ENCODE measurements around the gene CAMTA1. TPM values are rescaled to one million over a fixed set of nuclear protein-coding genes. Genes with fewer than 3 reads are reported as not detected.
A peak's percentile ranks its signal among the peaks of the same experiment; 100 is the strongest.

CAMTA1 gene
- total RNA-seq, 6 donors from 2014 or later = 38.8 to 74.0 (median 46.1) TPM

DNA sequence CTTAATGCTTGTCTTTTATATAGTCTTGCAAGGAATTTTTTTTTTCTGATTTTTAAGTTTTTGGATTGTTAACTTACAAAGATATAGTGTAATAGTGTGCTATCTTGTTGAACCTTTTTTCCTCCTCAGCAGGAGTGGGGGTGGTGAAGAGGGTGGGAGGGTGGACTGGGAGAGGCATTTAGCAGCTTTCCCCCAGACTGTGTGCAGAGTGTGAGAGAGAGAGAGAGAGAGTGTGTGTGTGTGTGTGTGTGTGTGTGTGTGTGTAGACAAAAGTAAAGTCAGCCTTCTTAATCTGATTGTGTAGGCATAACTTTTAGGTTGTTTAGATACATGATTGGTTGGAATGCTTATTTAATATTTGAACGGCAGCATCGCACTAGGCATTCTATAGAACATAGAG, 4.9 kb downstream of the CAMTA1 start:
- Histone ChIP-seq H3K27ac (no peak overlapping the region), H3K27me3 (no peaks in the 10 kb centered on the region), H3K4me1 (peaks cover 23 to 37% (median 25%) of the 10 kb centered on the region in 4 donors), H3K36me3 (peaks cover 0 to 7% (median 0%) of the 10 kb centered on the region in 4 donors), H3K9me3 (no peaks in the 10 kb centered on the region), H3K4me3 (no peak overlapping the region)
- WGBS, 2 donors = 82 to 93% methylated on average over 2 of the region's 2 CpGs
- TF ChIP-seq POLR2AphosphoS5 (IDR thresholded peaks at IDR 0.05) = no peak
- TF ChIP-seq POLR2A (IDR thresholded peaks at IDR 0.05) = no peak
- TF ChIP-seq, protein P1, sequence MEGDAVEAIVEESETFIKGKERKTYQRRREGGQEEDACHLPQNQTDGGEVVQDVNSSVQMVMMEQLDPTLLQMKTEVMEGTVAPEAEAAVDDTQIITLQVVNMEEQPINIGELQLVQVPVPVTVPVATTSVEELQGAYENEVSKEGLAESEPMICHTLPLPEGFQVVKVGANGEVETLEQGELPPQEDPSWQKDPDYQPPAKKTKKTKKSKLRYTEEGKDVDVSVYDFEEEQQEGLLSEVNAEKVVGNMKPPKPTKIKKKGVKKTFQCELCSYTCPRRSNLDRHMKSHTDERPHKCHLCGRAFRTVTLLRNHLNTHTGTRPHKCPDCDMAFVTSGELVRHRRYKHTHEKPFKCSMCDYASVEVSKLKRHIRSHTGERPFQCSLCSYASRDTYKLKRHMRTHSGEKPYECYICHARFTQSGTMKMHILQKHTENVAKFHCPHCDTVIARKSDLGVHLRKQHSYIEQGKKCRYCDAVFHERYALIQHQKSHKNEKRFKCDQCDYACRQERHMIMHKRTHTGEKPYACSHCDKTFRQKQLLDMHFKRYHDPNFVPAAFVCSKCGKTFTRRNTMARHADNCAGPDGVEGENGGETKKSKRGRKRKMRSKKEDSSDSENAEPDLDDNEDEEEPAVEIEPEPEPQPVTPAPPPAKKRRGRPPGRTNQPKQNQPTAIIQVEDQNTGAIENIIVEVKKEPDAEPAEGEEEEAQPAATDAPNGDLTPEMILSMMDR (IDR thresholded peaks at IDR 0.05) = no peak
- DNase-seq = no peak
- ATAC-seq (ENCODE audit: low FRiP score in 2 of 2) = no peak

DNA sequence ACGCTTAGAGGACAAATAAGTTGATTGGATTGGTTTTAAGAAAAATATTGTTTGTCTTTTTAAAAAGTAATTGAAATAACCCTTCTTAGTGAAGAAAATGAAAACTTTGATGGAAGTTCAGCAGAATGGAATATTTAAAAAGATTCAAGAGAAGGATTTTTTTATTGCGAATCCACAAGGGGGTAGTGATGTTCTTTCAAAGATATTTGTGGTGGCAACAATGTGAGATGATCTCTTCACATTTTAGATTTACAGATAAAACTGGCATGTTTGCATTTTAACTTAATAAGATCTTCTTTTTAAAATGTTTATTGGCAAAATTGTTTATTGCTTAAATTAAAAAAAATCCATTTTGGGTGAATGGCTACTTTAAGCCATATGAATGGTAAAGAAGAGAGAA, 8.9 kb downstream of the CAMTA1 start:
- H3K36me3 ChIP-seq = peaks cover 0 to 7% (median 0%) of the 10 kb centered on the region in 4 donors
- H3K27ac ChIP-seq = no peak overlapping the region
- peaks cover 3 to 15% (median 7%) of the 10 kb centered on the region in 4 donors for H3K4me1 ChIP-seq
- DNase-seq = no peak
- TF ChIP-seq POLR2AphosphoS5 (IDR thresholded peaks at IDR 0.05) = no peak
- TF ChIP-seq, protein P1 (IDR thresholded peaks at IDR 0.05) = peak in 5 of 6 experiments; percentile 26 to 36 (median 34)
- WGBS, 2 donors = 74 to 76% methylated on average over 2 of the region's 2 CpGs
- no peaks in the 10 kb centered on the region for H3K9me3 ChIP-seq
- no peaks in the 10 kb centered on the region for H3K27me3 ChIP-seq
- no peak overlapping the region for H3K4me3 ChIP-seq
- peak in 1 of 2 donors; percentile 51 for ATAC-seq (ENCODE audit: low FRiP score in 2 of 2)

DNA sequence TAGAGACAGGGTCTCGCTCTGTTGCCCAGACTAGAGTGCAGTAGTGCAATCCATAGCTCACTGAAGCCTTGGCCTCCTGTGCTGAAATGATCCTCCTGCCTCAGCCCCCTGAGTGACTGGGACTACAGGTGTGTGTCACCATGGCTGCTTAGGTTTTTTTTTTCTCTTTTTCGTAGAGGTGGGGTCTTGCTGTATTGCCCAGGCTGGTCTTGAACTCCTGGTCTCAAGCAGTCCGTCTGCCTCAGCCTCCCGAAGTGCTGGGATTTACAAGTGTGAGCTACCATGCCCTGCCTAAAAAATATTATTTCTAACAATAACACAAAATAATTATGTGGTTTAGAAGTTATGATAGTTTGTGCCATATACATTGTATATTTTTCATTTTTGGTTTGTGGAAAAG, 9.9 kb downstream of the CAMTA1 start:
- Histone ChIP-seq H3K4me3 (no peak overlapping the region), H3K36me3 (peaks cover 0 to 7% (median 0%) of the 10 kb centered on the region in 4 donors), H3K27ac (no peak overlapping the region), H3K9me3 (no peaks in the 10 kb centered on the region), H3K4me1 (peaks cover 2 to 21% (median 8%) of the 10 kb centered on the region in 4 donors), H3K27me3 (no peaks in the 10 kb centered on the region)
- ATAC-seq (ENCODE audit: low FRiP score in 2 of 2) (no peak), DNase-seq (no peak)
- WGBS, 2 donors = 92 to 95% methylated on average over 4 of the region's 4 CpGs
- TF ChIP-seq POLR2AphosphoS5 (IDR thresholded peaks at IDR 0.05) (no peak), POLR2A (IDR thresholded peaks at IDR 0.05) (no peak), EP300 (IDR thresholded peaks at IDR 0.05) (no peak)
- TF ChIP-seq, protein P1 (IDR thresholded peaks at IDR 0.05) = no peak

DNA sequence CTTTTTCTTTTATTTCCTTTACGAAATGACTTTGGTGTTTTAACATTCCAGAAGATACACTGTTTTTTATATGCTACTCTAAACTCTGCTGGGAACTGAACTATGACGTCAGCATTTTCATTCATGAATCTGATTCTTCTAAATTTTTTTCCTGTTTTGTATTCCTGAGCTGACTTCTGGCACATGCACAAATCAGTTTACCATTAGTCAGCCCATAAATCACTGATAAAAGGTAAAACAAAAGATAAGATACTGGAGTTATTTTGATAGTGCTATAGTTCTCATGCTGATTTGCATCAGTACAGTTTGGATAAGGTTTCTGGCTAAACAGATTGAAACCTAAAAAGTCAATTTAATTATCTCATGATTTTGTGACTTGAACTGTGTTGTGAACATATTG, 10.4 kb downstream of the CAMTA1 start:
- no peak for DNase-seq
- Histone ChIP-seq H3K4me1 (peaks cover 6 to 24% (median 10%) of the 10 kb centered on the region in 4 donors), H3K27ac (no peak overlapping the region), H3K4me3 (no peak overlapping the region), H3K27me3 (no peaks in the 10 kb centered on the region), H3K36me3 (peaks cover 0 to 7% (median 0%) of the 10 kb centered on the region in 4 donors), H3K9me3 (no peaks in the 10 kb centered on the region)
- TF ChIP-seq, protein P1 (IDR thresholded peaks at IDR 0.05) = no peak
- TF ChIP-seq EP300 (IDR thresholded peaks at IDR 0.05) = no peak
- TF ChIP-seq POLR2A (IDR thresholded peaks at IDR 0.05) = no peak
- TF ChIP-seq POLR2AphosphoS5 (IDR thresholded peaks at IDR 0.05) = no peak
- 43 to 45% methylated on average over 2 of the region's 2 CpGs for WGBS, 2 donors
- peak in 1 of 2 donors; percentile 46 for ATAC-seq (ENCODE audit: low FRiP score in 2 of 2)

DNA sequence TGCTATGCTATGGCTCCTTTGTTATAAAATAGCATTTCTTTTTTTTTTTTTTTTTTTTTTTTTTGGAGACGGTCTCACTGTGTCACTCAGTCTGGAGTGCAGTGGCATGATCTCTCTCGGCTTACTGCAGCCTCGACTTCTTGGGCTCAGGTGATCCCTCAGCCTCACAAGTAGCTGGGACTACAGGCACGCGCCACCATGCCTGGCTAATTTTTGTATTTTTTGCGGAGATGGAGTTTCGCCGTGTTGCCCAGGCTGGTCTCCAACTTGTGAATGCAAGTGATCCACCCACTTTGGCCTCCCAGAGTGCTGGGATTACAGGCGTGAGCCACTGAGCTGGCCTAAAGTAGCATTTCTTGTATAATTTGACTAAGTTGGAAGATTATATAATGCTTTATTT, 10.8 kb downstream of the CAMTA1 start:
- Histone ChIP-seq H3K27ac (no peak overlapping the region), H3K9me3 (no peaks in the 10 kb centered on the region), H3K36me3 (peaks cover 0 to 7% (median 0%) of the 10 kb centered on the region in 4 donors), H3K4me1 (peaks cover 11 to 28% (median 13%) of the 10 kb centered on the region in 4 donors), H3K4me3 (no peak overlapping the region), H3K27me3 (no peaks in the 10 kb centered on the region)
- WGBS, 2 donors = 77 to 83% methylated on average over 9 of the region's 9 CpGs
- ATAC-seq (ENCODE audit: low FRiP score in 2 of 2) (peak in 1 of 2 donors; percentile 8), DNase-seq (no peak)
- TF ChIP-seq EP300 (IDR thresholded peaks at IDR 0.05) = no peak
- no peak for TF ChIP-seq POLR2A (IDR thresholded peaks at IDR 0.05)
- TF ChIP-seq POLR2AphosphoS5 (IDR thresholded peaks at IDR 0.05) = no peak
- TF ChIP-seq, protein P1 (IDR thresholded peaks at IDR 0.05) = no peak

Measured in upper lobe of left lung (tissue), 6 donors.